HG02798 (cell line): Measurements from ENCODE around the gene MT1E.
A peak's percentile ranks its signal among the peaks of the same experiment; 100 is the strongest.
"Not testable (repeated sequence)": the region's sequence is repeated elsewhere in the genome, so short reads cannot be mapped to it uniquely, and the experiment has no call there.

Experiments
- ATAC-seq: cut with Tn5 transposase; IDR thresholded peaks from one replicate; pipeline ENCODE4 v1.9.1; 2021; ENCODE audit warnings: mild to moderate bottlenecking; ENCODE audit not compliant: unreplicated experiment, poor library complexity

The MT1E gene

GRCh38 chr16:56643080-56643778, 17.6 kb downstream of the MT1E start:
- ATAC-seq = peak; percentile 82

GRCh38 chr16:56643833-56644232, 18.3 kb downstream of the MT1E start:
- ATAC-seq = no peak

- ATAC-seq = no peak
These were observed 19.7 kb downstream of the MT1E start for GRCh38 chr16:56645311-56645710.

- ATAC-seq = no peak
These were observed 20.3 kb downstream of the MT1E start for GRCh38 chr16:56645838-56646237.

- no peak for ATAC-seq
These were observed 22.3 kb downstream of the MT1E start for GRCh38 chr16:56647641-56648431.

- no peak for ATAC-seq
These were observed 23.7 kb downstream of the MT1E start for GRCh38 chr16:56649271-56649670.

GRCh38 chr16:56649820-56650219, 24.2 kb downstream of the MT1E start:
- ATAC-seq = no peak

GRCh38 chr16:56651586-56651985, 26.0 kb downstream of the MT1E start, which contains the start of gene MT1B:
Gene MT1B (plus strand): TSS chr16:56651886. CDS start chr16:56651954, 68 bp downstream.
- no peak for ATAC-seq

- ATAC-seq = no peak
These were observed 27.0 kb downstream of the MT1E start for GRCh38 chr16:56652600-56652999.

- no peak for ATAC-seq
These were observed 27.6 kb downstream of the MT1E start for GRCh38 chr16:56653218-56653617.

GRCh38 chr16:56657555-56658326, 32.2 kb downstream of the MT1E start, which contains the start of gene MT1F:
Gene MT1F (plus strand): TSS chr16:56657959. CDS start chr16:56658059, 100 bp downstream.
- peak; percentile 38 for ATAC-seq

- ATAC-seq = no peak
These were observed 32.8 kb downstream of the MT1E start for GRCh38 chr16:56658327-56658875.

- no peak for ATAC-seq
These were observed 37.1 kb downstream of the MT1E start for GRCh38 chr16:56662357-56663354.

GRCh38 chr16:56664506-56664905, 38.9 kb downstream of the MT1E start:
- no peak for ATAC-seq

GRCh38 chr16:56665286-56666261, 40.0 kb downstream of the MT1E start:
- ATAC-seq = not testable (repeated sequence)

GRCh38 chr16:56667581-56668571, 42.3 kb downstream of the MT1E start, which contains the start of gene MT1G:
Gene MT1G (minus strand): TSS chr16:56668065. CDS start chr16:56667993, 72 bp downstream.
- no peak for ATAC-seq
